Type B pancreatic cell (in vitro differentiated cells): ENCODE results near the gene MAP2K5. TPM values are rescaled to one million over a fixed set of nuclear protein-coding genes. Genes with fewer than 3 reads are reported as not detected.
A peak's percentile ranks its signal among the peaks of the same experiment; 100 is the strongest.

Source experiments
- DNase-seq: peaks from one replicate; pipeline ENCODE4 v3.0.0; 2021; ENCODE audit warnings: mixed read lengths; ENCODE audit not compliant: unreplicated experiment; ENCODE audit errors: extremely low spot score
- H3K27ac Mint-ChIP-seq: 2 replicates; pipeline ENCODE4 v1.8.0; 2021; ENCODE audit warnings: mild to moderate bottlenecking, mixed read lengths
- H3K27me3 Mint-ChIP-seq: 2 replicates; pipeline ENCODE4 v1.8.0; 2021; ENCODE audit warnings: mixed read lengths
- H3K36me3 Mint-ChIP-seq: 2 replicates; pipeline ENCODE4 v1.8.0; 2021; ENCODE audit warnings: mixed read lengths
- H3K4me1 Mint-ChIP-seq: one replicate; pipeline ENCODE4 v1.8.0; 2021; ENCODE audit warnings: mixed read lengths; ENCODE audit not compliant: unreplicated experiment
- H3K4me3 Mint-ChIP-seq: 2 replicates; pipeline ENCODE4 v1.8.0; 2021; ENCODE audit warnings: mild to moderate bottlenecking, mixed read lengths
- H3K9me3 Mint-ChIP-seq: 2 replicates; pipeline ENCODE4 v1.8.0; 2021; ENCODE audit warnings: mixed read lengths
- total RNA-seq: library from RNA; stranded (reverse); gene quantifications from 2 replicates; pipeline ENCODE4 v1.2.1, GENCODE V29; 2021; ENCODE audit warnings: low replicate concordance
- TF ChIP-seq, protein P1 (sequence below): fragments of 200-600 bp; sonication (generic); conservative IDR thresholded peaks from 2 replicates; pipeline ENCODE4 v1.5.0; 2021; ENCODE audit warnings: antibody characterized with exemption, mild to moderate bottlenecking

MAP2K5 gene
- total RNA-seq, 1 donor from 2014 or later, result 21.8 TPM

DNA sequence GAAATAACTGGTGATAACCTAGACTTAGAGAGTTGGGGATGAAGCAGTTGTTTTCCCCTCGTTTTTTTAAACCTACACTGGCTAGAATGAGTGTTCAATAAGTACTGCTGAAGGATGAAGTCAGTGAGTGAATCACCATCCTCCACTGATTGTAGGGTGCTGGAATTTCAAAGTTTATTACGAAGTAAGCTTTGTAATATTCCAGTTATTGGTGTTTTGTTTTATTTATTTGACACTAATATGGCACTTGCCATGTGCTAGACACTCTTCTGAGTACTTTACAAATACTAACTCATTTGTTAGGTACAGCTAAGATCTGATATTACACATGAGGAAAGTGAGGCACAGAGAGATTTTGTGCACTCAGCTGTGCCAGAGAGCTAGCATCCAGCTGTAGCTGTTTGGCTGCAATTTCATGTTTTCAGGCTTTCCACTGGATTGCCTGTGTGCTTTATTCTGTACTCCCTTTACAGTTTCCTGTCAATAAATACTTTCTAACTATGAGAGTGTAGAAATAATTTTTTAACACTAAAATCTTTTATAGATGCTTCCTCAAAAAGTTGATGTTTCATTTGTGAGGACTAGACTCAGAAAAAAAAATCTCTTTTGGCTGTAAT, 5.8 kb downstream of the MAP2K5 start:
- no peaks in the 10 kb centered on the region for H3K27me3 Mint-ChIP-seq
- H3K4me3 Mint-ChIP-seq, result peak overlapping the region; percentile 14
- H3K9me3 Mint-ChIP-seq, result no peaks in the 10 kb centered on the region
- peaks cover 8% of the 10 kb centered on the region for H3K36me3 Mint-ChIP-seq
- no peak for DNase-seq
- peaks cover 44% of the 10 kb centered on the region for H3K4me1 Mint-ChIP-seq
- TF ChIP-seq, protein P1, sequence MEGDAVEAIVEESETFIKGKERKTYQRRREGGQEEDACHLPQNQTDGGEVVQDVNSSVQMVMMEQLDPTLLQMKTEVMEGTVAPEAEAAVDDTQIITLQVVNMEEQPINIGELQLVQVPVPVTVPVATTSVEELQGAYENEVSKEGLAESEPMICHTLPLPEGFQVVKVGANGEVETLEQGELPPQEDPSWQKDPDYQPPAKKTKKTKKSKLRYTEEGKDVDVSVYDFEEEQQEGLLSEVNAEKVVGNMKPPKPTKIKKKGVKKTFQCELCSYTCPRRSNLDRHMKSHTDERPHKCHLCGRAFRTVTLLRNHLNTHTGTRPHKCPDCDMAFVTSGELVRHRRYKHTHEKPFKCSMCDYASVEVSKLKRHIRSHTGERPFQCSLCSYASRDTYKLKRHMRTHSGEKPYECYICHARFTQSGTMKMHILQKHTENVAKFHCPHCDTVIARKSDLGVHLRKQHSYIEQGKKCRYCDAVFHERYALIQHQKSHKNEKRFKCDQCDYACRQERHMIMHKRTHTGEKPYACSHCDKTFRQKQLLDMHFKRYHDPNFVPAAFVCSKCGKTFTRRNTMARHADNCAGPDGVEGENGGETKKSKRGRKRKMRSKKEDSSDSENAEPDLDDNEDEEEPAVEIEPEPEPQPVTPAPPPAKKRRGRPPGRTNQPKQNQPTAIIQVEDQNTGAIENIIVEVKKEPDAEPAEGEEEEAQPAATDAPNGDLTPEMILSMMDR, result no peak
- H3K27ac Mint-ChIP-seq, result no peak overlapping the region

DNA sequence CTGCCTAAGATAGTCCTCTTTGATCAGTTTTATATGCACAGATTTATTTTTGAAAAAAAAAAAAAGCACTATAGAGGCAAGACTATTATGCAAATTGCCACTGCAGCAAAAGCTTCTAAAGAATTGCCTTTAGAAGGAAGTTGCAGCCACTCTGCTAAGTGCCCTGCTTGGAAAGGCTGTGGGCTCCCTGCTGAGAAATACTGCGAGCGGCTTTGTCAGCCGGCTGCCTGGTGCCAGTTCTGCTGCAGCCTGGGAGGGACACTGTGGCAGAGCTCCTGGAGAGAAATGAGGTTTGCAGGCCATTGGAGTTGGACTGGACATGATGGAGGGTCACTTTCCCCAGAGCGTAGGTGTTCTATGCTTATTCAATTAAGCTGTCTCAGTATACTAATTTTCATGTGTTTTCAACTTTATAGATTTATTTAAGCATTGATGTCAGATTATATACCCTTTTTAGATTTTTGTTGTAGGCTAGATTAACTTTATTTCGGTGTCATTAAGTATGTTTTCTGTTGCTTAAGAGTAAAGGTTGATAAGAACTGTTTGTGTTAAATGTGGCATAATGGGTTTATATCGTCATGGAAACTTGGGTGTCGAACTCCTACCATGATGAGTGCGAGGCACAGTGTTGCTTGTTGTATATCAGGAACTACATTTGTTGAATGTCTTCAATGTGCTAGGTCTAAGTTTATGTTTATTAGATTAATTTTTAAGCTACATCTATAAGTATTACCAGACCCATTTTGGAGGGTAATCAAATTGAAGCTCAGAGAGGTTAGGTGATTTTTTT, 6.6 kb downstream of the MAP2K5 start:
- Mint-ChIP-seq H3K36me3 (peaks cover 8% of the 10 kb centered on the region), H3K27me3 (no peaks in the 10 kb centered on the region), H3K9me3 (no peaks in the 10 kb centered on the region), H3K27ac (peak overlapping the region; percentile 66), H3K4me3 (peak overlapping the region; percentile 56), H3K4me1 (peaks cover 37% of the 10 kb centered on the region)
- DNase-seq, result no peak
- TF ChIP-seq, protein P1, result no peak

DNA sequence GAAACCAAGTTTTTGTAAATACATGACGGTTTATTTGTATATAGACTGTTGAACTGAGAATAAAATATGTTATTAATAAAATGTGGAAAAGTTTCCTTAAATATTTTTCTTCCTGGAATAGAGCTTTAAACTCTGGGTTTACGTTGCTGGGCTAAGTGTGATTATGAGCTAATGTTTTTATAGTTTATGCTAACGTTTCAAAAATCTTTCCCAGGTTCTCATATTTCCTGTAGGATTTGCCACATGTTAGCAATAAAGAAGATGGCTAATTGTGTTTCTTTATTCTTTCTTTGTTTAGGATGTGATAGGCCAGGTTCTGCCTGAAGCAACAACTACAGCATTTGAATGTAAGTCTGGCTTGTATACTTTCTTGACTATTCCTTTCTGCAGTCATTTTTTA, 7.2 kb downstream of the MAP2K5 start:
- DNase-seq, result no peak
- H3K27me3 Mint-ChIP-seq, result no peaks in the 10 kb centered on the region
- no peak overlapping the region for H3K4me3 Mint-ChIP-seq
- H3K27ac Mint-ChIP-seq, result no peak overlapping the region
- peaks cover 30% of the 10 kb centered on the region for H3K4me1 Mint-ChIP-seq
- TF ChIP-seq, protein P1, result no peak
- H3K9me3 Mint-ChIP-seq, result no peaks in the 10 kb centered on the region
- H3K36me3 Mint-ChIP-seq, result peaks cover 8% of the 10 kb centered on the region

- no peaks in the 10 kb centered on the region for H3K27me3 Mint-ChIP-seq
- TF ChIP-seq, protein P1, result no peak
- peaks cover 25% of the 10 kb centered on the region for H3K4me1 Mint-ChIP-seq
Observed at GRCh38 chr15:67550522-67550921, 8.0 kb downstream of the MAP2K5 start.

DNA sequence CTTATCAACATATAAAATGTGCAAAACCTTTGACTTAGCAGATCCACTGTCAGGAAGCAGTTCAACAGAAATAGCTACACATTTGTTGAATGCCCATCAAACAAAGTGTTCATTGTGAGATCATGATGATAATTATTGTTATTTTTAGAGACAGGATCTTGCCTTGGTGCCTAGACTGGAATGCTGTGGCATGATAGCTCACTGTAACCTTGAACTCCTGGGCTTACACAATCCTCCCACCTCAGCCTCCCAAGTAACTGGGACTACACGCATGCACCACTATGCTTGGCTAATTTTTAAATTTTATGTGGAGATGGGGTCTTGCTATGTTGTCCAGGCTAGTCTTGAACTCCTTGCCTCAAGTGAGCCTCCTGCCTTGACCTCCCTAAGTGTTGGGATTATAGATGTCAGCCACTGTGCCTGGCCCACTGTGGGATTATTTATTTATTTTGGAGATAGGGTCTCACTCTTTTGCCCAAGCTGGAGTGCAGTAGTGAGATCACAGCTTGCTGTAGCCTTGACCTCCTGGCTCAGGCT, 8.8 kb downstream of the MAP2K5 start:
- Mint-ChIP-seq H3K9me3 (no peaks in the 10 kb centered on the region), H3K27me3 (no peaks in the 10 kb centered on the region), H3K27ac (no peak overlapping the region), H3K36me3 (peaks cover 9% of the 10 kb centered on the region), H3K4me3 (no peak overlapping the region), H3K4me1 (peaks cover 25% of the 10 kb centered on the region)
- DNase-seq, result no peak
- TF ChIP-seq, protein P1, result no peak

More at GRCh38 chr15:67550522-67550921, 8.0 kb downstream of the MAP2K5 start:
- Mint-ChIP-seq H3K4me3 (no peak overlapping the region), H3K36me3 (peaks cover 9% of the 10 kb centered on the region), H3K9me3 (no peaks in the 10 kb centered on the region), H3K27ac (no peak overlapping the region)
- DNase-seq, result no peak
